Parathyroid adenoma (tissue), 2 donors: ENCODE results near the gene KLRC3.
"Not testable (repeated sequence)": the region's sequence is repeated elsewhere in the genome, so short reads cannot be mapped to it uniquely, and the experiment has no call there.

Source experiments
- H2AFZ ChIP-seq: fragments of 300-600 bp; sonication (generic); one replicate; pipeline ENCODE4 v1.7.0; 2017; ENCODE audit warnings: antibody characterized with exemption, mild to moderate bottlenecking
- H3K27ac ChIP-seq: fragments of 300-600 bp; sonication (generic); one replicate; pipeline ENCODE4 v1.7.0; 2017
- H3K27me3 ChIP-seq: fragments of 300-600 bp; sonication (generic); one replicate; pipeline ENCODE4 v1.7.0; 2017; ENCODE audit warnings: low read length; ENCODE audit not compliant: control insufficient read depth, insufficient read depth
- H3K36me3 ChIP-seq: fragments of 300-600 bp; sonication (generic); one replicate; pipeline ENCODE4 v1.7.0; 2017; ENCODE audit warnings: low read length; ENCODE audit not compliant: control insufficient read depth, insufficient read depth
- H3K4me1 ChIP-seq: fragments of 300-600 bp; sonication (generic); one replicate; pipeline ENCODE4 v1.7.0; 2017; ENCODE audit warnings: control low read depth
- H3K4me2 ChIP-seq: fragments of 300-600 bp; sonication (generic); one replicate; pipeline ENCODE4 v1.7.0; 2017; ENCODE audit warnings: low read length
- H3K4me3 ChIP-seq: fragments of 300-600 bp; sonication (generic); one replicate; pipeline ENCODE4 v1.7.0; 2017; ENCODE audit warnings: low read depth, low read length
- H3K79me2 ChIP-seq: fragments of 300-600 bp; sonication (generic); one replicate; pipeline ENCODE4 v1.7.0; 2017; ENCODE audit warnings: control low read depth
- H3K9ac ChIP-seq: fragments of 300-600 bp; sonication (generic); one replicate; pipeline ENCODE4 v1.7.0; 2017; ENCODE audit warnings: mild to moderate bottlenecking
- H3K9me3 ChIP-seq: fragments of 300-600 bp; sonication (generic); one replicate; pipeline ENCODE4 v1.7.0; 2017; ENCODE audit warnings: low read length; ENCODE audit not compliant: control insufficient read depth
- TF ChIP-seq, protein P1 (sequence below): fragments of 300-600 bp; sonication (generic); IDR thresholded peaks from one replicate; pipeline ENCODE4 v1.7.0; 2017; ENCODE audit warnings: antibody characterized with exemption, mild to moderate bottlenecking
- donor health status: primary hyperparathyroidism.

Gene KLRC3

GRCh38 chr12:10386857-10387256 is 33.5 kb downstream of the KLRC3 start:
- no peak overlapping the region for H3K4me3 ChIP-seq
- H3K36me3 ChIP-seq = no peaks in the 10 kb centered on the region
- no peak overlapping the region for H2AFZ ChIP-seq
- no peaks in the 10 kb centered on the region for H3K79me2 ChIP-seq
- TF ChIP-seq, protein P1, sequence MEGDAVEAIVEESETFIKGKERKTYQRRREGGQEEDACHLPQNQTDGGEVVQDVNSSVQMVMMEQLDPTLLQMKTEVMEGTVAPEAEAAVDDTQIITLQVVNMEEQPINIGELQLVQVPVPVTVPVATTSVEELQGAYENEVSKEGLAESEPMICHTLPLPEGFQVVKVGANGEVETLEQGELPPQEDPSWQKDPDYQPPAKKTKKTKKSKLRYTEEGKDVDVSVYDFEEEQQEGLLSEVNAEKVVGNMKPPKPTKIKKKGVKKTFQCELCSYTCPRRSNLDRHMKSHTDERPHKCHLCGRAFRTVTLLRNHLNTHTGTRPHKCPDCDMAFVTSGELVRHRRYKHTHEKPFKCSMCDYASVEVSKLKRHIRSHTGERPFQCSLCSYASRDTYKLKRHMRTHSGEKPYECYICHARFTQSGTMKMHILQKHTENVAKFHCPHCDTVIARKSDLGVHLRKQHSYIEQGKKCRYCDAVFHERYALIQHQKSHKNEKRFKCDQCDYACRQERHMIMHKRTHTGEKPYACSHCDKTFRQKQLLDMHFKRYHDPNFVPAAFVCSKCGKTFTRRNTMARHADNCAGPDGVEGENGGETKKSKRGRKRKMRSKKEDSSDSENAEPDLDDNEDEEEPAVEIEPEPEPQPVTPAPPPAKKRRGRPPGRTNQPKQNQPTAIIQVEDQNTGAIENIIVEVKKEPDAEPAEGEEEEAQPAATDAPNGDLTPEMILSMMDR = no peak
- no peaks in the 10 kb centered on the region for H3K9me3 ChIP-seq
- no peak overlapping the region for H3K27ac ChIP-seq
- H3K27me3 ChIP-seq = no peaks in the 10 kb centered on the region
- no peak overlapping the region for H3K4me2 ChIP-seq
- no peak overlapping the region for H3K9ac ChIP-seq
- H3K4me1 ChIP-seq = no peaks in the 10 kb centered on the region

DNA sequence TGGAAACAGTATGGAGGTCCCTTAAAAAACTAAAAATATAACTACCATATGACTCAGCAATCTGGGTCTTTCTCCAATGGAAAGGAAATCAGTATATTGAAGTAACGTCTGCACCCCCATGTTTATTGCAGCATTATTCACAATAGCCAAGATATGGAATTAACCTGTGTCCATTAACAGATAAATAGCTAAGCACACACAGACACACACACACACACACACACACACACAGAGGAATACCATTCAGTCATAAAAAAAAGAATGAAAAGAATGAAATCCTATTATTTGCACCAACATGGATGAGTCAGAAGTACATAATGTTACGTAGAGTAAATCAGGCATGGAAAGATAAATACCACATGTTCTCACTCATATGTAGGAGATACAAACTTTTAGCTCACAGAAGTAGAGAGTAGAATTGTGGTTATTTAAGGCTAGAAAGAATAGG is 35.2 kb downstream of the KLRC3 start:
- Histone ChIP-seq H2AFZ (no peak overlapping the region), H3K4me2 (no peak overlapping the region), H3K4me3 (no peak overlapping the region), H3K36me3 (no peaks in the 10 kb centered on the region), H3K79me2 (no peaks in the 10 kb centered on the region), H3K9me3 (no peaks in the 10 kb centered on the region), H3K4me1 (no peaks in the 10 kb centered on the region), H3K27me3 (no peaks in the 10 kb centered on the region), H3K27ac (no peak overlapping the region), H3K9ac (no peak overlapping the region)
- TF ChIP-seq, protein P1 = no peak

- Histone ChIP-seq H3K9me3 (no peaks in the 10 kb centered on the region), H3K4me3 (no peak overlapping the region), H3K27me3 (no peaks in the 10 kb centered on the region), H3K27ac (no peak overlapping the region), H3K4me2 (no peak overlapping the region), H3K4me1 (no peaks in the 10 kb centered on the region), H2AFZ (no peak overlapping the region), H3K9ac (no peak overlapping the region), H3K36me3 (no peaks in the 10 kb centered on the region), H3K79me2 (no peaks in the 10 kb centered on the region)
- TF ChIP-seq, protein P1 = no peak
Measured at GRCh38 chr12:10384191-10384590, 36.2 kb downstream of the KLRC3 start.

- H3K4me2 ChIP-seq = no peak overlapping the region
- H3K4me3 ChIP-seq = no peak overlapping the region
- H3K4me1 ChIP-seq = no peaks in the 10 kb centered on the region
- H3K27ac ChIP-seq = no peak overlapping the region
- no peaks in the 10 kb centered on the region for H3K27me3 ChIP-seq
- H3K9ac ChIP-seq = no peak overlapping the region
- H3K9me3 ChIP-seq = no peaks in the 10 kb centered on the region
- TF ChIP-seq, protein P1 = no peak
- no peak overlapping the region for H2AFZ ChIP-seq
- no peaks in the 10 kb centered on the region for H3K79me2 ChIP-seq
- H3K36me3 ChIP-seq = no peaks in the 10 kb centered on the region
Measured at GRCh38 chr12:10381928-10382628, 38.3 kb downstream of the KLRC3 start.

DNA sequence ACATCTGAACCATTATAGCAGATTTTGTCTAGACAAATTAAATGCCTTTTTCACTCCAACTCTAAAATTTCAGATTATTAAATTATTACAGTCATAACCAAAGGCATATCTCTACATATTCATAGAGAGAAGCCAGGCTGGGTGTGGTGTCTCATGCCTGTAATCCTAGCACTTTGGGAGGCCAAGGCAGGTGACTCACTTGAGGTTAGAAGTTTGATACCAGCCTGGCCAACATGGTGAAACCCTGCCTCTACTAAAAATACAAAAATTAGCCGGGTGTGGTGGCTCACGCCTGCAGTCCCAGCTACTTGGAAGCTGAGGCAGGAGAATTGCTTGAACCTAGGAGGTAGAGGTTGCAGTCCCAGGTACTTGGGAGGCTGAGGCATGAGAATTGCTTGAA is 41.7 kb downstream of the KLRC3 start:
- H3K9me3 ChIP-seq, H3K27ac ChIP-seq, H3K79me2 ChIP-seq, H3K4me1 ChIP-seq, H3K4me3 ChIP-seq, H3K27me3 ChIP-seq, H3K9ac ChIP-seq, H2AFZ ChIP-seq, H3K36me3 ChIP-seq, H3K4me2 ChIP-seq: not testable (repeated sequence)
